Fibroblast of the aortic adventitia (primary cell): ENCODE data around the gene NRM. TPM values are rescaled to one million over a fixed set of nuclear protein-coding genes. Genes with fewer than 3 reads are reported as not detected.
"Not testable (repeated sequence)": the region's sequence is repeated elsewhere in the genome, so short reads cannot be mapped to it uniquely, and the experiment has no call there.

Experiments used
- DNase-seq: peaks from one replicate; pipeline ENCODE4 v3.0.0-alpha.2; 2010; ENCODE audit warnings: low read depth
- H3K4me3 ChIP-seq: 2 replicates; pipeline ENCODE4 v1.5.1; 2011; ENCODE audit warnings: low read depth, mild to moderate bottlenecking, control low read depth, low read length, moderate library complexity
- total RNA-seq: library from RNA; depleted of rRNA; stranded (reverse); fragments of >200 nt; gene quantifications from 2 replicates; pipeline ENCODE4 v1.2.3, GENCODE V29; 2012; ENCODE audit warnings: low replicate concordance
- TF ChIP-seq, protein P1 (sequence below): IDR thresholded peaks from 2 replicates; pipeline ENCODE4 v1.5.1; 2011; ENCODE audit warnings: mild to moderate bottlenecking, low read length, control low read depth, inconsistent platforms; ENCODE audit not compliant: insufficient read depth

Gene NRM
- total RNA-seq, 1 donor = 9.9 TPM

- peak; percentile 65 for DNase-seq
- no peak overlapping the region for H3K4me3 ChIP-seq
- TF ChIP-seq, protein P1, sequence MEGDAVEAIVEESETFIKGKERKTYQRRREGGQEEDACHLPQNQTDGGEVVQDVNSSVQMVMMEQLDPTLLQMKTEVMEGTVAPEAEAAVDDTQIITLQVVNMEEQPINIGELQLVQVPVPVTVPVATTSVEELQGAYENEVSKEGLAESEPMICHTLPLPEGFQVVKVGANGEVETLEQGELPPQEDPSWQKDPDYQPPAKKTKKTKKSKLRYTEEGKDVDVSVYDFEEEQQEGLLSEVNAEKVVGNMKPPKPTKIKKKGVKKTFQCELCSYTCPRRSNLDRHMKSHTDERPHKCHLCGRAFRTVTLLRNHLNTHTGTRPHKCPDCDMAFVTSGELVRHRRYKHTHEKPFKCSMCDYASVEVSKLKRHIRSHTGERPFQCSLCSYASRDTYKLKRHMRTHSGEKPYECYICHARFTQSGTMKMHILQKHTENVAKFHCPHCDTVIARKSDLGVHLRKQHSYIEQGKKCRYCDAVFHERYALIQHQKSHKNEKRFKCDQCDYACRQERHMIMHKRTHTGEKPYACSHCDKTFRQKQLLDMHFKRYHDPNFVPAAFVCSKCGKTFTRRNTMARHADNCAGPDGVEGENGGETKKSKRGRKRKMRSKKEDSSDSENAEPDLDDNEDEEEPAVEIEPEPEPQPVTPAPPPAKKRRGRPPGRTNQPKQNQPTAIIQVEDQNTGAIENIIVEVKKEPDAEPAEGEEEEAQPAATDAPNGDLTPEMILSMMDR = peak; percentile 44
Observed at GRCh38 chr6:30727920-30728553, 37.3 kb upstream of the NRM start.

DNA sequence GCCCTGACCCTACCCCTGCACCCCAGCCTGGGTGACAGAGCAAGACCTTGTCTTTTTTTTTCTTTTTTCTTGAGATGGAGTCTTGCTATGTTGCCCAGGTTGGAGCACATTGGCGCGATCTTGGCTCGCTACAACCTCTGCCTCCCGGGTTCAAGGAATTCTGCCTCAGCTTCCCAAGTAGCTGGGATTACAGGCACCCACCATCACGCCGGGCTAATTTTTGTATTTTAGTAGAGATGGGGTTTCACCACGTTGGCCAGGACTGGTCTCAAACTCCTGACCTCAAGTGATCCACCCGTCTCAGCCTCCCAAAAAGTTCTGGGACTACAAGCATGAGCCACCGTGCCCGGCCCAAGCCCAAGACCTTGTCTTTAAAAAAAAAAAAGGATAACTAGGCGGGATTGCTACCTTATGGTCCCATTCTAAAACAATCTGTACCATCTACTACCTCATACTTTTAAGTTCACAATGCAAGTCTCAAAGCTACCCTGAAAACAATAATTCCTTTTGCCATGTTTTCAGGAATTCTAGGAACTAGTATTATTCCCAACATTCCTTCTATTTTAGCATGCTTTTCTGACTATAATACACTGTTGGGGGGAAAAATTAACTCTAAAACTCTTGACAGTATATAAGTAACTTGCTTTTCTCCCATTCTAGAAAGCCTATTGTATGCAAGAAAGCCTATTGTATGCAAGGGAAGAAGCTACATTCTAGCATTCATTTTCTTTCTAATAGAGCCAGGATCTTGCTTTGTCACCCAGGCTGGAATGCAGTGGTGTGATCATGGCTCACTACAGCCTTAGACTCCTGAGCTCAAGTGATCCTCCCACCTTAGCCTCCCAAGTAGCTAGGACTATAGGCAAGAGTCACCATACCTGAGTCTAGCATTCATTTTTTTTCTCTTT is 36.0 kb upstream of the NRM start:
- no peak overlapping the region for H3K4me3 ChIP-seq
- TF ChIP-seq, protein P1 = no peak
- DNase-seq = no peak

GRCh38 chr6:30725713-30726505 is 35.1 kb upstream of the NRM start:
- peak; percentile 52 for DNase-seq
- TF ChIP-seq, protein P1 = no peak
- H3K4me3 ChIP-seq = no peak overlapping the region

DNA sequence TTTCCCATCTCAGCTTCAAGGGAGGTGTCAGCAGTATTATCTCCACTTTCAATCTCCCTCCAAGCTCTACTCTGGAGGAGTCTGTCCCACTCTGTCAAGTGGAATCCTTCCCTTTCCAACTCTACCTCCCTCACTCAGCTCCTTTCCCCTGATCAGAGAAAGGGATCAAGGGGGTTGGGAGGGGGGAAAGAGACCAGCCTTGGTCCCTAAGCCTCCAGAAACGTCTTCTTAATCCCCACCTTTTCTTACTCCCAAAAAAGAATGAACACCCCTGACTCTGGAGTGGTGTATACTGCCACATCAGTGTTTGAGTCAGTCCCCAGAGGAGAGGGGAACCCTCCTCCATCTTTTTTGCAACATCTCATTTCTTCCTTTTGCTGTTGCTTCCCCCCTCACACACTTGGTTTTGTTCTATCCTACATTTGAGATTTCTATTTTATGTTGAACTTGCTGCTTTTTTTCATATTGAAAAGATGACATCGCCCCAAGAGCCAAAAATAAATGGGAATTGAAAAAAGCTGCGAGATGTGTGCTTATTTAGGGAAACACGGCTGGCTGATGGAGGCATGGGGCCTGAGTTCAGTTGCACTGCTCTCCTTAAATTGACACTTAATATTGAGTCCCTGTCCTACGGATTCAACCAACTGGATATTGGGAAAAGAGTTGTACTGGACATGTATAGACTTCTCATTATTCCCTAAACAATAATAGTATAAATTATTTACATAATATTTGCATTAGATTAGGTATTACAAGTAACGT is 34.3 kb upstream of the NRM start:
- TF ChIP-seq, protein P1 = no peak
- H3K4me3 ChIP-seq = no peak overlapping the region
- no peak for DNase-seq

DNA sequence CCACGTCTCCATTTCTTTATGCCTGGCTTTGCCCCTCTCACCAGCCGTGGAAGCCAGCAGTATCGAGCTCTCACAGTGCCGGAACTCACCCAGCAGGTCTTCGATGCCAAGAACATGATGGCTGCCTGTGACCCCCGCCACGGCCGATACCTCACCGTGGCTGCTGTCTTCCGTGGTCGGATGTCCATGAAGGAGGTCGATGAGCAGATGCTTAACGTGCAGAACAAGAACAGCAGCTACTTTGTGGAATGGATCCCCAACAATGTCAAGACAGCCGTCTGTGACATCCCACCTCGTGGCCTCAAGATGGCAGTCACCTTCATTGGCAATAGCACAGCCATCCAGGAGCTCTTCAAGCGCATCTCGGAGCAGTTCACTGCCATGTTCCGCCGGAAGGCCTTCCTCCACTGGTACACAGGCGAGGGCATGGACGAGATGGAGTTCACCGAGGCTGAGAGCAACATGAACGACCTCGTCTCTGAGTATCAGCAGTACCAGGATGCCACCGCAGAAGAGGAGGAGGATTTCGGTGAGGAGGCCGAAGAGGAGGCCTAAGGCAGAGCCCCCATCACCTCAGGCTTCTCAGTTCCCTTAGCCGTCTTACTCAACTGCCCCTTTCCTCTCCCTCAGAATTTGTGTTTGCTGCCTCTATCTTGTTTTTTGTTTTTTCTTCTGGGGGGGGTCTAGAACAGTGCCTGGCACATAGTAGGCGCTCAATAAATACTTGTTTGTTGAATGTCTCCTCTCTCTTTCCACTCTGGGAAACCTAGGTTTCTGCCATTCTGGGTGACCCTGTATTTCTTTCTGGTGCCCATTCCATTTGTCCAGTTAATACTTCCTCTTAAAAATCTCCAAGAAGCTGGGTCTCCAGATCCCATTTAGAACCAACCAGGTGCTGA is 33.3 kb upstream of the NRM start:
- H3K4me3 ChIP-seq = peak overlapping the region; percentile 48
- not testable (repeated sequence) for DNase-seq

- peak overlapping the region; percentile 87 for H3K4me3 ChIP-seq
- not testable (repeated sequence) for DNase-seq
Observed at GRCh38 chr6:30723159-30723842, 32.5 kb upstream of the NRM start.
